Activated naive CD8-positive, alpha-beta T cell (primary cell): ENCODE results near the gene SRRM3.
A peak's percentile ranks its signal among the peaks of the same experiment; 100 is the strongest.
"Not testable (repeated sequence)": the region's sequence is repeated elsewhere in the genome, so short reads cannot be mapped to it uniquely, and the experiment has no call there.

Experiments used
- H3K27ac Mint-ChIP-seq: one replicate; pipeline ENCODE4 v1.8.0; 2021; ENCODE audit warnings: mixed read lengths
- H3K27me3 Mint-ChIP-seq: one replicate; pipeline ENCODE4 v1.8.0; 2021; ENCODE audit warnings: mixed read lengths
- H3K36me3 Mint-ChIP-seq: one replicate; pipeline ENCODE4 v1.8.0; 2021; ENCODE audit warnings: mixed read lengths
- H3K4me1 Mint-ChIP-seq: one replicate; pipeline ENCODE4 v1.8.0; 2021; ENCODE audit warnings: low read depth, mixed read lengths
- H3K4me3 Mint-ChIP-seq: one replicate; pipeline ENCODE4 v1.8.0; 2021; ENCODE audit warnings: mild to moderate bottlenecking, mixed read lengths
- H3K9me3 Mint-ChIP-seq: one replicate; pipeline ENCODE4 v1.8.0; 2021; ENCODE audit warnings: low read depth, mixed read lengths

Gene SRRM3

DNA sequence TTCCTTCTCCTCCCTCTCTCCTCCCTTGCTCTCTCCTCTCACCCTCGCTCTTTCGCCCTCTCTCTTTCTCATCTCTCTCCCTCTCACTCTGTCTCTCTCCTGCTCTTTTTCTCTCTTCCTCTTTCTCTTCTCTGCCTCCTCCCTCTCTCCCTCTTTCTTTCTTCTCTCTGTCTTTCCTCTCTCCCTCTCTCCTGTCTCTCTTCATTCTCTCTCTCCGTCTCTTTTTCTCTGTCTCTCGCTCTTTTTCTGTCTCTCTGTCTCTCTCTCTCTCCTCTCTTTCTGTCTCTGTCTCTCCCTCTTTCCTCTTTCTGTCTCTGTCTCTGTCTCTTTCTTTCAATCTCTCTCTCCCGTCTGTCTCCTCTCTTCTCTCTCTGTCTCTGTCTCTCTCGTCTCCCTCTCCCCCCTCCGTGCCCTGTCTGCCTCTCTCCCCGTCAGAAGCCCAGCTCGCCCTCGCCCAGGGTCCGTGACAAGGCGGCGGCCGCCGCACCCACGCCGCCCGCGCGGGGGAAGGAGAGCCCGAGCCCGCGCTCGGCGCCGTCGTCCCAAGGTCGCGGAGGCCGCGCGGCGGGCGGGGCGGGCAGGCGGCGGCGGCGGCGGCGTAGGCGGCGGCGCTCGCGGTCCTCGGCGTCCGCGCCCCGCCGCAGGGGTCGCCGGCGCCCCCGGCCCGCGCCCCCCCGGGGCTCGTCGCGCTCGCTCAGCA, 79.5 kb downstream of the SRRM3 start:
- H3K27me3 Mint-ChIP-seq, result peaks cover 25% of the 10 kb centered on the region
- no peaks in the 10 kb centered on the region for H3K36me3 Mint-ChIP-seq
- no peak overlapping the region for H3K27ac Mint-ChIP-seq
- H3K4me3 Mint-ChIP-seq, result peak overlapping the region; percentile 83
- H3K9me3 Mint-ChIP-seq, result no peaks in the 10 kb centered on the region
- H3K4me1 Mint-ChIP-seq, result peaks cover 13% of the 10 kb centered on the region

DNA sequence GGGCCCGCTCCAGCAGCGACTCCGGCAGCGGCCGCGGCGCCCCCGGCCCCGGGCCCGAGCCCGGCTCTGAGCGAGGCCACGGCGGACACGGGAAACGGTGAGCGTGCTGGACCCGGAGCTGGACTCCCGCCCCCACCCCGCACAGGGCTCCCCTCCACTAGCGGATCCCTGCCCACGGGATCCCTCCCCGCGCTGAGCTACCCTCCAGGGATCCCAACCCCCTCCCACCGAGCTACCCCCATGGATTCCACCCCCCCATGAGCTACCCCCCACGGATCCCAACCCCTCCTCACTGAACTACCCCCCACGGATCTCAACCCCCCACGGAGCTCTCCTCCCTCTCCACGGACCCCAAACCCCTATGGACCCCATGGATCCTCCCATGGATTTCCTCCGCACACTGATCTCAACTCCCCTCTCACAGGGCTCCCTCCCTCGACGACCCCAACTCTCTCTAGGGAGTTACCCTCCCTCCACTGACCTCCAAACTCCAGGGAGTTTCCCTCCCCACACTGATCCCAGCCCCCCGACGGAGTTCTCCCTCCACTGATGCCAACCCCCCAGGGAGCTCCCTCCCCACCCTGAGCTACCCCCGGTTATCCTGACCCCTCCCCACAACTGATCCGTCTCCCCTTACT, 80.1 kb downstream of the SRRM3 start:
- peaks cover 13% of the 10 kb centered on the region for H3K4me1 Mint-ChIP-seq
- peaks cover 24% of the 10 kb centered on the region for H3K27me3 Mint-ChIP-seq
- no peaks in the 10 kb centered on the region for H3K9me3 Mint-ChIP-seq
- no peak overlapping the region for H3K27ac Mint-ChIP-seq
- no peaks in the 10 kb centered on the region for H3K36me3 Mint-ChIP-seq
- peak overlapping the region; percentile 73 for H3K4me3 Mint-ChIP-seq

GRCh38 chr7:76282344-76283253, 80.9 kb downstream of the SRRM3 start:
- peaks cover 13% of the 10 kb centered on the region for H3K4me1 Mint-ChIP-seq
- no peak overlapping the region for H3K27ac Mint-ChIP-seq
- H3K9me3 Mint-ChIP-seq, result no peaks in the 10 kb centered on the region
- H3K27me3 Mint-ChIP-seq, result peaks cover 21% of the 10 kb centered on the region
- no peaks in the 10 kb centered on the region for H3K36me3 Mint-ChIP-seq
- peak overlapping the region; percentile 73 for H3K4me3 Mint-ChIP-seq

DNA sequence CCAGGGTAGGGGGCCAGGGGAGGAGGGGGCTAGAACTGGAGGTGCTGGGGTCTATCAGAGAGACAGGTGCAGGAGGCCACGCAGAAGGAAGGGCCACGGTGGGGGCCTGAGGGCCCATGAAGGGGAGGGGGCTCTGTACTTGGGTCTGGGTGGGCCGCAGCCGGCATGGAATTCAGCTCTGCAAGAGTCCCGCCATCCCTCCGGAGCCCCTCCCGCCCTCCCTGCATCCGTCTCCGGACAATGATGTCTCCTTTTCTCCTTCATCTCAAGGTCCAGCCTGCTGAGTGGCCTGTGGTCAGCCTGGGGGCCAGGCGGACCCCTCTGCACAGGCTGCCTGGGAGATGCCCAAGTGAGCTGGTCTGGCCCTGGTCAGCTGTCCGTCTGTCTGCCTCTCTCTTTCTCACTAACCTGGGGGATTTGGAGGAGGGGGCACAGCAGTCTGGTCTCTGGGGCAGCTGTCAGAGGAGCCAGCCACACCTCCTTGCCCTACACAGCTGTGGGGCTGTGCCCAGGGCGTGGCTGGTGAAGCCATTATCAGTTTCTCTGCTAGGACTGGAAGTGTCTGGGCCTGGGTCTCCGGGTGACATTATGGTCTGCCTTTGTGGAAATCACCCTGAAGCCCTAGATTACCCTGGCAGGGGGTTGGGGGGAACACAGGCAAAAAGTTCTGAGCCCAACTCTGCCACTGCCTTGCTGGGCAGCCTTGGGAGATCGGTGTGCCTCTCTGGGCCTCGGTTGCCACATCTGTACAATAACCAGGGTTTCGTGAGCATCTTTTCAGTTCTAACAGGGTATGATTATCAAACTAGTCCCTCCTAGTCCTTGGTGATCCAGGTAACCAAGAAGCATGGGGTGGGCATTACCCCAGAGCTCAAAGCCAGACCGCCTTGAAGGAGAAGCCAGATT, 81.8 kb downstream of the SRRM3 start:
- H3K9me3 Mint-ChIP-seq, result no peaks in the 10 kb centered on the region
- H3K4me1 Mint-ChIP-seq, result peaks cover 13% of the 10 kb centered on the region
- no peaks in the 10 kb centered on the region for H3K36me3 Mint-ChIP-seq
- H3K4me3 Mint-ChIP-seq, result peak overlapping the region; percentile 75
- H3K27me3 Mint-ChIP-seq, result peaks cover 21% of the 10 kb centered on the region
- no peak overlapping the region for H3K27ac Mint-ChIP-seq

- Mint-ChIP-seq H3K27ac (no peak overlapping the region), H3K27me3 (peaks cover 15% of the 10 kb centered on the region), H3K36me3 (no peaks in the 10 kb centered on the region), H3K4me1 (peaks cover 11% of the 10 kb centered on the region), H3K4me3 (no peak overlapping the region), H3K9me3 (no peaks in the 10 kb centered on the region)
These were observed 84.1 kb downstream of the SRRM3 start for GRCh38 chr7:76285604-76286374.

DNA sequence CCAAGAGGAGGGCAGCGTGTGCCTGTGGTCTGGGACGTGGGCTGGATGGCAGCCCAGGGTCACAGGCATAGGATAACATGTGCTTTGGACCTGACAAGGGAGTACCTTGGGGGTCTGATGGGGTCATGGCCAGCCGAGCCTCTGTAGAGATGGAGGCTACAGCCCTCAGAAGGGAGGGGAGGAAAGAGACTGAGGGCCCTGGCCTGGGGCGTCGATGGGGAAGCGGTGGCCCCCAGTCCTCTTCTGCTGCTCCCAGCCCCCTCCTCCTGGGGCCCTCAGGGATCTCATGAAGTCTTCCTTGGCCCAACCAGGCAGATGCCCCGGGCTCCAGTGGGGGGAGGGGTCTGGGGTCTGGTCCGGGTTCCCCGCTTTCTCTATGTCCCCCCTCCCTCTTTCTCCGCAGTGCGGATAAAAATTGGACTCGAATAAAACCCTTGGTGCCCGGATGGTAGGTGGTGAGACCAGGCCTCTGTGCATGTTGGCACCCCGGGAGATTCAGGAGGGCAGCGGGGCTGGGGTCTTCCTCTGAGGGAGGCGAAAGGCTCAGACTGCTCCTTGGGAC, 85.2 kb downstream of the SRRM3 start:
- Mint-ChIP-seq H3K27ac (no peak overlapping the region), H3K27me3 (peaks cover 11% of the 10 kb centered on the region), H3K36me3 (no peaks in the 10 kb centered on the region)

GRCh38 chr7:76290847-76291350, 89.2 kb downstream of the SRRM3 start:
- H3K27me3 Mint-ChIP-seq, H3K4me3 Mint-ChIP-seq, H3K36me3 Mint-ChIP-seq, H3K4me1 Mint-ChIP-seq, H3K27ac Mint-ChIP-seq, H3K9me3 Mint-ChIP-seq: not testable (repeated sequence)

More for the DNA sequence above, 85.2 kb downstream of the SRRM3 start:
- no peaks in the 10 kb centered on the region for H3K9me3 Mint-ChIP-seq
- no peak overlapping the region for H3K4me3 Mint-ChIP-seq
- H3K4me1 Mint-ChIP-seq, result peaks cover 15% of the 10 kb centered on the region

DNA sequence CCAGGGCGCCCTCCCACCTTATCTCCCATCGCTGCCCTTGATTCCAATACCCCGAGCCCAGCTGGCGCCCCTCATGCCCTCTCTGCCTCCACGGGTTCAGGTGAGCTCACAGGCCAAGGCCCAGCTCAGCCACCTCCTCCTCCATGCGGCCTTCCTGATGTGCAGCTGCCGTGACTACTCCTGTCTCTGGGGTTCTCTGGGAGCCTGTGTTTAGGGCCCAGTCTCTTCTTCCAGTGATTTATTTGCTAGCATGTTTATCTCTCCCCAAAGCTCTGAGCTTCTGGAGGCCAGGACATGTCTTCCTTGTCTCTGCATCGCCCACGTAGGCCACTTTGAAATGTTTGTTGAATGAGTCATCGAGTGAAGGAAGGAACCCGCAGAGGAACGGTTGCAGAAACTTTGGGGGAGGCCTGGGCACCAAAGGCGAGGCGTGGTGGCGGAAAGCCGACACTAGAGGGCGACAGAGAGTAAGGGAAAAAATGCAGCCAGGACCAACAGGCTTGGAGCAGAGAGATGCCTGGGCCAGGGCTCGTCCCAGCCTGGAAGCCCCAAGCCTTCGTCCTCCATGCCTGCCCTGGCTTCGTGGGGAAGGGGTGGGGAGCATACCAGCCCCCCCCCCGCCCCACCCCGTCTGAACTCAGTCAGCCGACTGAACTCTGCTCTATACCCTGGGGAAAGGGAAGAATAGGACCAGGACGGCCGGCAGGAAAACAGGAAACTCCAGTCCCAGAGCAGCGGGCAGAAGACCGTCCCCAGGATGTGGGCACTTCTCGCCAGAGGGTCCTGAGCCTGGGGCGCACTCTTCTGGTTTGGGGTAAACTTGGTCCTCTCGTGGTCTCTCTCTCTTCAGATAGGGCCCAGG, 89.9 kb downstream of the SRRM3 start:
- Mint-ChIP-seq H3K4me3 (no peak overlapping the region), H3K4me1 (peaks cover 8% of the 10 kb centered on the region), H3K27ac (no peak overlapping the region), H3K36me3 (no peaks in the 10 kb centered on the region), H3K27me3 (no peaks in the 10 kb centered on the region), H3K9me3 (no peaks in the 10 kb centered on the region)

- no peaks in the 10 kb centered on the region for H3K9me3 Mint-ChIP-seq
- no peaks in the 10 kb centered on the region for H3K27me3 Mint-ChIP-seq
- no peak overlapping the region for H3K27ac Mint-ChIP-seq
- no peaks in the 10 kb centered on the region for H3K36me3 Mint-ChIP-seq
- H3K4me1 Mint-ChIP-seq, result peaks cover 8% of the 10 kb centered on the region
- H3K4me3 Mint-ChIP-seq, result no peak overlapping the region
These were observed 90.5 kb downstream of the SRRM3 start for GRCh38 chr7:76292213-76292573.

DNA sequence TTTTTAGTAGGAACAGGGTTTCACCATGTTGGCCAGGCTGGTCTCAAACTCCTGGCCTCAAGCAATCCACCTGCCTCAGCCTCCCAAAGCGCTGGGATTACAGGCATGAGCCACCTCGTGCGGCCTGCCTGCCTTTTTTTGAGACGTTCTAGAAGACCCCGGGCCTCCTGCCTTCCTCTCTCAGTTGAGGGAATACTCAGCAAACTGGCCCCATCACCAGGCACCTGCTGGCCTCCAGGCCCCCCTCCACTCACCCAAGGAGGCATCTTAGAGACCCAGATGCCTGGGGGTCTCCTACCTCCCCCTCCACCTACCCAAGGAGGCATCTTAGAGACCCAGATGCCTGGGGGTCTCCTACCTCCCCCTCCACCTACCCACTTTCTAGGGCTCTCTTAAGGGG, 91.2 kb downstream of the SRRM3 start:
- H3K4me3 Mint-ChIP-seq, H3K27ac Mint-ChIP-seq, H3K27me3 Mint-ChIP-seq, H3K36me3 Mint-ChIP-seq, H3K9me3 Mint-ChIP-seq, H3K4me1 Mint-ChIP-seq: not testable (repeated sequence)

DNA sequence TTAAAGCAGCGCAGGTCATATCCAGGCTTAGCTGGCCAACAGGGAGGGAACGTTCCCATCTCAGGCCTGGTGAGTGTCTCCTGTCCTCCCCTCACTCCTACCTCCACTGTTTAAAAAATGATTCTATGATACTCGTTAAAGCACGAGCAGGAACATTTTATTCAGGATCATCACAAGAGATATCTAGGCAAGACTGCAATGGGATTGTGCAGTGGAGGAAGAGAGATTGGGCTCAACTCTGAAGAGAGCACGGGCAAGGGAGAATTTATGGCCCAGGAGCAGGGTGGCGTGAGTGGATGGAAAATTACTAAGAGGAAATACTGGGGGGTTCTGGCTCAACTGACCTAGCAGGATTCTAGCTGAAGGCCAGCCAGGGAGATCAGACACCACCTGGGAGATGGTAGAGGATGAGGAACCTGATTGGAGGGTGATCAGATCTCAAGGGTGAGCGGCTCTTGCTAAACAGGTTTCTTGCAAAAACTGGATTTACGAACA, 91.8 kb downstream of the SRRM3 start:
- no peak overlapping the region for H3K4me3 Mint-ChIP-seq
- no peaks in the 10 kb centered on the region for H3K9me3 Mint-ChIP-seq
- H3K27ac Mint-ChIP-seq, result no peak overlapping the region
- H3K27me3 Mint-ChIP-seq, result no peaks in the 10 kb centered on the region
- H3K4me1 Mint-ChIP-seq, result peaks cover 8% of the 10 kb centered on the region
- no peaks in the 10 kb centered on the region for H3K36me3 Mint-ChIP-seq

- no peaks in the 10 kb centered on the region for H3K36me3 Mint-ChIP-seq
- peaks cover 8% of the 10 kb centered on the region for H3K4me1 Mint-ChIP-seq
- no peaks in the 10 kb centered on the region for H3K9me3 Mint-ChIP-seq
- no peak overlapping the region for H3K4me3 Mint-ChIP-seq
- no peaks in the 10 kb centered on the region for H3K27me3 Mint-ChIP-seq
- H3K27ac Mint-ChIP-seq, result no peak overlapping the region
These were observed 92.8 kb downstream of the SRRM3 start for GRCh38 chr7:76294344-76295024.
